HG02840 (cell line): ENCODE data around the gene CEP170B.

Experiments used
- ATAC-seq: cut with Tn5 transposase; IDR thresholded peaks from one replicate; pipeline ENCODE4 v1.9.1; 2021; ENCODE audit warnings: mild to moderate bottlenecking, moderate library complexity, moderate number of reproducible peaks; ENCODE audit not compliant: unreplicated experiment, low FRiP score

CEP170B gene

DNA sequence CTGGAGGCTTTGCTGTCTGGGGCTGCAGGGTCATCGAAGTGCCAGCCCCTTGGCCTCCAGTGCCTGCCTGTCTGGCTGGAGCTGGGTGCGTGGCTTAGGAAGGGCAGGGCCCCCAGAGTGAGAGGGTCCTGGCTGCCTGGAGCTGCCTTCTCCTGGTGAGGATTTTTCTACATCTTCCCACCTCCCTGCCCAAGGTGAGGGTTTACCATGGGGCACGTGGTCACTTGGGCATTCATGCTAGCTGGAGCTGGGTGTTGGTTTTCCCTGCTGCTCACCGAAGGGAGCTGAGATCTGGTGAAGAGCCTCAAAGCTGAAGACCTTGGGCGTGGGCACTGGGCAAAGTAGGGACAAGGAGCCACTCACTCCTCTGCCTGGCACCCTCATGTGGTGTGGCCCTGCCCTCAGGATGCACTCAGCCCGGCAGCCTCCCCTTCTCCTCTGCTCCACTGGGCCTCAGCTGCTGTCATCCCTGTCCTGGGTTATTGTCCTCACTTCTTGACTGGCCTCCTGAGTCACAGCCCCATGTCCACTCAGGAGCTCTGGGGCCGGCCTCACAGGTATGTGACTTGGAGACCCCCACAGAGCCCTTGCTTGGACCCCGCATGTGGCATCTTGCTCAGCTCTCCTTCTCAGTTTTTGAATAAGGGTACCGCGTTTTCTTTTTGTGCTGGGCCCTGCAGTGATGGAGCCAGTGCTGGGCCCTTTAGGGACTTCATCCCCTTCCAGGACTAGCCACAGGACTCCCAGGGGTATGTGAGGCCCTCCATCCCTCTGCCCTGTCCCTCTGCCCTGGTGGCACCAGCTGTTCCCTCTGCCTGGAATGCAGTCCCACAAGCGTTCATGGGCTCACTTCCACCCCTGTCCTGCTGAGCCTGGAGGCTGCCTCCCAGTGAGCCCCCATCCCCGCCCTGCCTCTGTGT is 1.6 kb downstream of the CEP170B start:
- no peak for ATAC-seq

DNA sequence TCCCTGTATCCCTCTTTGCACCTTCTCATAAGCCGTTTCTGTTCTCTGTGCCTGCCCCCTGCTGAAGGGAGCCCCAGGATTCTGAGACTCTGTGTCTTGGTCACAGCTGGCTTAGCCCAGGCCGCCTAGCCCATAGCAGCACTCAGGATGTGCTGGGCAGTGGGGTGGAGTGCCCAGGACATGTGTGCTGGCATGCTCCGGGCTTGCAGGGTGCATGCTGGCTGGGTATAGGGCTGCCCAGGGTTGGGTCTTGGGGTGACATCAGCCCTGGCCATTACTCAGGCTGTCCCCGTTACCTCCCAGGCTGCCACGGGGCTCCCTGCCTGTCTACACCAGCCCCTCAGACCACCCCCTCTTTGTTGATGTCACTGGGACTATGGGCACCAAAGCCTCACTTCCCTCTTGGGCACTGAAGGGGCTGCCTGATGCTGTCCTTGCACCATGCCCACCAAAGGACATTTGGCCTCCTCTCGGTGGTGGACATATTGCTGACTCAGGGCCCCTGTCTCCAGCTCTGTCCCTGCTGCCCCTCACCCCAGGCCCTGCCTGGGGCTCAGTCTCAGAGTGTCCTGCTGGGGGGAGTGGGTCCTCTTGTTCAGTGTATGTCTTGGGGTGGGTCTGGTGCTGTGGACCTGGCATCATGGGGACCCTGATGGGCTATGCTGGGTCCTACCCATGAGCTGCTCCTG is 2.4 kb downstream of the CEP170B start:
- ATAC-seq, result no peak

DNA sequence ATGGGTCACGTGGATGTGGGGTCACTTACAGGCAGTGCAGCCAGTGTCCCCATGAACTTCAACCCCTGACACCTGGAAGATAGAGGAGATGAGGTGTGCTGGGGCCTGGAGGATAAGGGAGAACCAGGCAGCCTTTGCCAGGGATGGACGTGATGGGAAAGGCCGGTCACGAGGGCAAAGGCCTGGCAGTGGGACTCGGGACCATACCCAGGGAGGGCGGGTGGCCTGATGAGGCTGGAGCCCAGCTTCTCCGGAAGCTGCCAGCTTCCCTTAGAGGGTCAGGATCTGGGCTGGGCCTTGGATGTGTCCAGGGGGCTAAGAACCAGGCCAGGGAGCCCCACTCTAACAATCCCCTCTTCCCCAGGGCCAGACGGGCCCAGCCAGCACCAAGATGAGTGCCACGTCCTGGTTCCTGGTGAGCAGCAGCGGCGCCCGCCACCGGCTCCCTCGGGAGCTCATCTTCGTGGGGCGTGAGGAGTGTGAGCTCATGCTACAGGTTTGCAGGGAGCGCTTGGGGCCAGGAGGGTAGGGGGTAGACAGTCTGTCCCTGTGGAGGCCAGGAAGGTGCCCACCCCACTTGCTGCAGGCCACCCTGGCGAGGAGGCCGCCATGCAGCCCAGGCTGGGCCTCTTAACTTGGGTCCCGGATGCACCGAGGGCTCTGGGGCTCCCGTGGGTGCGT is 3.1 kb downstream of the CEP170B start:
- no peak for ATAC-seq

DNA sequence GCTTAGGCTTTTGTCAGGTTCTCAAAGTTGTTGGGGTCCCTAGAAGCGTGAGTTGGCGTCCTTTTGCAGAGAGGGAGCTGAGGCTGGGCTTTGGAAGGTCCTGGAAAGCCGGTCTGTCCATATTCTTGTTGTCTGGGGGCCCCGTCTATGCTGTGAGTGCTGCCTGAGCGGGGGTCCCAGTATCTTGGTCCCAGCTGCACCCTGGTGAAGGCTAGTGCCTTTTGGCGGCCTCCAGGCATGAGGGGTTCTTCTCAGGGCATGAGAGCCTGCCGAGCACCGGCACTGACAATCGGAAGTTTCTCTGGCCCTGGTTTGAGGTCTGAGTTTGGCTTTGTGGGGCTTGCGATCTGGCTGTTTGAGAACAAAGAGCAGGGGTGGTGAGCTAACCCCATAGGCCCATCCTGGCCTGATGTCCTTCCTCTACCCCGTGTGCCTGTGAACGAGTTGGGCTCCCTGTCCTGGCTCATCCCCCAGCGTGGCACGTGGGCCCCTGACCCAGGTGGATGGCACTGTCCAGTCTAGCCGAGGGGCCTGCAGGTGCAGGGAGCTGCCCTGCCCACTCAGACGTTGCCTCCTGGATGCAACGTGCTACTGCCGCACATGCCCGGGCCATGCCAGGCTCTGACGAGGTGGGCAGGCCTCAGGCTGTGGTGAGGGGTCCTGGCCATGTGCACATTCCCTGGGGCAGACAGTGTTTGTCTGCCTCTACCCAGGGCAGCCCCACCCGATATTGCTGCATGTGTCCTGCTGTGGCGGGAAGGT is 3.9 kb downstream of the CEP170B start:
- ATAC-seq, result no peak

DNA sequence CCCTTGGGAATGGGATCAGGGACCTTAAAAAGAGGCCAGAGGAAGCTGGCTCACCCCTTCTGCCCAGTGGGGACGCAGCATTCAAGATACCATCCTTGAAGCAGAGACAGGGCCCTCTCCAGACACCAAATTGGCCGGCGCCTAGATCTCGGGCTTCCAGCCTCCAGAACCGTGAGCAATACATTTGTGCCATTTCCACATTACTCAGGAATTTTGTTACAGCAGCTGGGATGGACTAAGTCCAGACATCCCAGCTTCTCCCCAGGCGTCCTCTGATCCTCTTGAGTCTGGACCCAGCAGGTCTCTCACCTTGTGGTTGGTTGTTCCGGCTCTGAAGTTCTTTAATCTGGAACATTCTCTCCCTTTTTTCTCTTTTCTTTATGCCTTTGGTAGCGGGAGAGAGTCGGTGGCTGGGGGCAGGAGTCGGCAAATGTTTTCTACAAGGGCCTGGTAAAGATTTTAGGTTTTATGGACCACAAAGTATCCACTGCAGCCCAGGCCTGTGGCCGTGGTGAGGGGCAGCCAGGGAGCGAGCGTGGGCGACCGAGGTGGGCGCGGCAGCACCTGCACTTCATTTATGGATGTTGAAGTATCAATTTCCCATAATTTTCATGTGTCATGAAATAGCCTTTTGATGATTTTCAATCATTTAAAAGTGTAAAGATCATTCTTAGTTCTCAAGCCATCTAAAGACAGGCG is 4.8 kb downstream of the CEP170B start:
- ATAC-seq, result no peak

DNA sequence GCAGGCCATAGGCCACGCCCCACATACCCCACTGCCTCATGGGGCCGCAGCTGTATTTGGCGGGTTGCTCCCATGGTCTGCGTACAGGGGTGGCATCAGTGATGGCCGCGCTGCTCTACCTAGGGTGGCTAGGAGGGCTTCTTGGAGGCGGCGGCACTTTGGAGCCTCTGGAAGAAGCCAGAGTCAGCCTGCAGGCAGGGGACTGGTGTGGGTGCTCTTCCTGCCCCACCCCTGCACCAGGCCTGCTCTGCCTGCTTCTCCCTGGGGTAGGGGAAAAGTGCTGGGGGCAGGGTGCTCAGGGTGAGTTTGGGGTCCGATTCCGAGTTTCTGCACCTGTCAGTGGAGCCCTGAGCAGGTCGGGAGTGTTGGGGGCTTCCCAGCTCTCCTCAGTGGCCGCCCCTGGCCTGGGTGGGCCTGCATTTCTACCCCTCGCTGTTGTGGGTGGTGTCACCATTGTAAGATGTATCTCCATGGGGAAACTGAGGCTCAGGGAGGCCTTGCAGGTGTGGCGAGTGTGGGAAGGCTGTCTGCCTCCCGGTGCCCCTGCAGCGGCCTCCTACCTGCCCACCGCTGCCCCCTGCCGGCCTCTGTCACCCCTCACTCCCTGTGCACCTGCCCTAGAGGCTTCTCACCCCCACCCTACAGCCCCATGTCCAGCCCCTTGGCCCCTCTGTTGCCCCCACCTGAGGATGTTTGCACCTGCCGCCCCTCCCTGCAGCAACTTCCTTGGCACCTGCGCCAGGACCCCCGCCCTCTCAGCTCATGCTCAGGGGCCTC is 5.5 kb downstream of the CEP170B start:
- no peak for ATAC-seq

DNA sequence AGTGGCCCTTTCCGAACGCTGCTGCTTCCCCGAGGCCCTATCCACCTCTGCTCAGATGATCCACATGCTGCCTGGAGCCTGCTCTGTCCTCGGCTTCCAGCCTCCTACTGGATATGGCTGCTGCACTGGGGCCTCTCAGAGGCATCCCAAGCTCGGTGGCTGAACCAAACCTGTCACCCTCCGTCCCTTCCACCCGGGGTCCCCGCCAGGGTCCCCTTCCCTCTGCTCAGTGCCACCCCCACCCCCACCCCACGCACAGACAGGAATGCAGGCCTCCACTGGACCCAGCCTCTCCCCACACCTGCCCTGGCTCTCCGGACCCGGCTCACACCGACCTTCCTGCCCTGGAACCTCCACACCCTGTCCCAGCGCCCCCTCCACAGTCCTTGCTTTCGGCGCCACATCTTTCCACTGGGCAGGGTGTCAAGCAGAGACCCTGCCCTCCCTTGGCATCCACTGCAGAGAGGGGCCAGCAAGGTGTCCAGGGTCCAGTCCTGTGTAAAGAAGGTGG is 6.1 kb downstream of the CEP170B start:
- no peak for ATAC-seq

DNA sequence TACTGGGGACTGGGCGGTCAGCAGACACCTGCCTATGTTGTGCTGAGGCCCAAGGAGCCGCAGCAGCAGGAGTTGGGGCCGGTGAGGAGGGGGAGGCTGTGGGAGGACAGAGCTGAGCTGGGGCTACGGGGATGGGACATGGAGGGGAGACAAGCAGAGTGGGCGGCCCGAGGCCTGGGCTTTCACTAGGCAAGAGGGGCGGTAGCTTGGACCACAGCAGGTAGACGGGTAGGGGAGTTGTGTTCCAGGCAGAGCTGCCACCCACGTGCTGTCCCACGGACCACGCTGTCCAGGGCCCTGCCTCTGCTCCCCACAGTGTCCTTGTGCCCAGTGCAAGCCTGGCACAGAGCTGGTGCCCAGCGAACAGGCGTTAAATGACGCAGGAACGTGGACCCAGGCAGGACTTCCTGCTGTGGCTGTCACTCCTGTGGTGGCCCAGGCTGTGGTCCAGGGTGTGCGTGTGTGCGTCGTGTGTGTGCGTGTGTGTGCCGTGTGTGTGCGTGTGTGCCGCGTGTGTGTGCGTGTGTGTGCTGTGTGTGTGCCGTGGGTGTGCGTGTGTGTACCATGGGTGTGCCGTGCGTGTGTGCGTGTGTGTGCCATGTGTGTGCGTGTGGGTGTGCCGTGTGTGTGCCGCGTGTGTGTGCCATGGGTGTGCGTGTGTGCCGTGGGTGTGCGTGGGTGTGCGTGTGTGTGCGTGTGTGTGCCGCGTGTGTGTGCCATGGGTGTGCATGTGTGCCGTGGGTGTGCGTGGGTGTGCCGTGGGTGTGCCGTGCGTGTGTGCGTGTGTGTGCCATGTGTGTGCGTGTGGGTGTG is 6.8 kb downstream of the CEP170B start:
- no peak for ATAC-seq

DNA sequence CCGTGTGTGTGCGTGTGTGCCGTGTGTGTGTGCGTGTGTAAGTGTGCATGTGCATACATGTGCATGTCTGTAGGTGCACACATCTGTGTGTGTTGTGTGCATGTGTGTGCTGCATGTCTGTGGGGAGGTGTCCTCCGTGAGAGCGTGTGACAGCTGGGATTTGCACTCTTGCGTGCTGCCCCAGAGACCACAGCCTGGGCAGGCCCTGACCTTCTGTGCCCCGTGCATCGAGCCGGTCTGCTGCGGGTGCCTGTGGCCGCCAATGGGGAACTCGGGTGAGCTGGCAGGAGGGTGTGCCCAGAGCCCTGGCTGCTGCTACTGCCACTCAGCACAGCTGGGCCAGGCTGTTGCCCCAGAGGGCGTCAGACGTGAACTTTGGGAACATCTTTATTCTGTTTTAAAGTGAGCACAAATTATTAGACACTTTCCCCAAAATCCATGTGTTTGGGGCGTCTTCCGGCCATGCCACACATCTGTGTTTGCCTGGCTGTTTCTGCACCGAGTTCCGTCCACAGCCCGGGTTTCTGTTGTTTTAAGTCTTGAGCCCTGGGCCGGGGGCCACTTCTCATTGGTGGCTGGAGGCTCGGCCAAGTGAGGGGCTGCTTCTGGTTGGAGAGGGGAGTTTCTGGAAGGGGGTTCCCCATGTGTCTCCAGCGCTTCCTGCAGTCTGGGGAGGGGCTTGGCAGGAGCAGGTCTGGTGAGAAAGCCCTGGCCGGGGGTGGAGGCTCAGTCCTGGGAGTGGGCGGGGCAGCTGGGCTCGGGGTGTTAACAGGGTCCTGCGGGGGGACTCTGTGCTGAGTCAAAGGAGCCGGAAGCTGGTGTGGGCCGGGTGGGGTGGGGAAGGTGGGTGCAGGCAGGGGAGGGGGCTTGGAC is 7.6 kb downstream of the CEP170B start:
- ATAC-seq, result no peak

DNA sequence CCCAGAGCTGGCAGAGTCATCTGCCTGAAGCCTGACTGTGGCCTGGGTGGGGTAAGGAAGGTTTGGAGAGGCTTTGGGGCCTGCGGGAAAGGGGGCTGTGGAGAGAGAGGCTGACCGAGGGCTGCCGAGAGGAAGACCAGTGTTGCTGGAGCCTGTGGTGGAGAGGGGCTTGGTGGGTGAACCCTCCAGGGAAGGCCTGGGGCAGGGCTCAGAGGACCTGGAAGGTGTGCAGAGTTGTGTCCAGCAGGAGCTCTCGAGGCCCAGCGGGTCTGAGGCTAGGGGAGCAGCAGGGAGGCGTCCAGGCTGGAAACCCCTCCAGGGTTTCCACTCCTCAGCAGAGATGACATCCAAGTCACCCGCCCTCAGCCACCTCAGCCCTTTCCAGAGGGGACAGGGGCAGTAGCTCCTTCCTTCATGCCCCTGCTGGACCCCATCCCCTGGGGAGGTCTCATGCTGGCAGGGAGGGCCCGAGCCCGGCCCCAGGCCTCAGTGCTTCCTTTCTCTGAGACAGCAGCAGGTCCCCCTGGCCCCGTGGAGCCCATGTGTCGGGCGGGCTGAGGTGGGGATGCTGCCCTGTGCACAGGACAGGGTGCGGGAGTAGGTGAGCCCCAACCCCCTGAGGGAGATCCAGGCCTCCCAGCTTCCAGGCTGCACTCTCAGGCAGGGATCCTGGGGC is 8.4 kb downstream of the CEP170B start:
- ATAC-seq, result no peak

DNA sequence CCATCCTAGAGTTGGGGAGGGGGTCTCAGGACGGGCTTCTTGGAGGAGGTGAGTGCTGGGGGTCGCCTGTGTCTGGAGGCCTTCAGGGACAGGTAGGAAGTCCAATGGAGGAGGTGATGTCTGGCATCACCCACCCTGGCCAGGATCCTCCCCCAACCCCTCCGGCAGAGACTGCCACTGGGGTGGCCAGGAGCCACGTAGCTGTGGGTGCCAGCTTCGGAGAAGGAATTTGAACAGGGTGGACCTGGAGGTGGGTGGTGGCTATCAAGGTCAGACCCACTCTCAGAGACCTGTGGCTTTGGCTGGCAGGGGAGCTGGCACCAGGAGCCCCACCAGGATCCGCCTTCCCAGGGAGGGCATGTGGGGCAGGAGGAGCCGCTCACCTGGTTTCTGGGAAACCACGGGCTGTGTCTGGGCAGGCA is 9.1 kb downstream of the CEP170B start:
- ATAC-seq, result no peak

DNA sequence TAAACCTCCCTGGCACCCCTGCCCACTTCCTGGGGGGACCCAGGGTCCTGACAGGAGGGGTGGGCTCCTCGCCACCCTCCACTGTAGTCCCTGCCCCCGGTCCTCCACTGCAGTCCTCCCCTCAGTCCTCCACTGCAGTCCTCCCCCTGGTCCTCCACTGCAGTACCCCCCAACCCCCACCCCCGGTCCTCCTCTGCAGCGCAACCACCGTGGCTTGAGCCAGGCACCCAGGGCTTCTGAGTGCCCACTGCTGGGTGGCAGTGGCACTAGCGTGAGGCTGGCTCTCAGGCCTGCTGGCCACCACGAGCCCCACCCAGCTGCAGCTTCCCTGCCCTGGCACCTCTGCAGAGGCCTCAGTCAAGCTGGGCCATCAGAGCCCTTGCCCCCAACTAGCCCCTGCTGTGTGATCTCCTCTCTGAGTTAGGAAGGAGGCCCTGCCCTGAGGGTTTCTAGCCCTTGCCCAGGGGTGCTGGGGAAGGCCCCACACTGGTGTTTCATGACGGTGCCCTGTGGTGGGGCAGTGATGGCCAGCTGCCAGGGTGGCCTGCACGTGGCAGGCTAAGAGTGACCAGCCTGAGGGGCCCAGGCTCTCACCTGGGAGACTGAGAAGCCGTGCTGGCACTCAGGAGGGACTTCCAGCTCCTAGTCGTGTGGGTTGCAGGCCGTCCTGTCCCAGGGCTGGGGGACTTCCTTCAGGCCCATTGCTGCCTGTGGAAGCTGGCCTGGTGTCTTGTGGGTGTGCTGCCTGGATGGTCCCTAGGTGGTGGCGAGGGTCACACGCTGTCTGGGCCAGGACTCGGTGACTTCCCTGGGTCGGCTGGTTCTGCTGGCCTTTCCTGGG is 9.7 kb downstream of the CEP170B start:
- ATAC-seq, result no peak

DNA sequence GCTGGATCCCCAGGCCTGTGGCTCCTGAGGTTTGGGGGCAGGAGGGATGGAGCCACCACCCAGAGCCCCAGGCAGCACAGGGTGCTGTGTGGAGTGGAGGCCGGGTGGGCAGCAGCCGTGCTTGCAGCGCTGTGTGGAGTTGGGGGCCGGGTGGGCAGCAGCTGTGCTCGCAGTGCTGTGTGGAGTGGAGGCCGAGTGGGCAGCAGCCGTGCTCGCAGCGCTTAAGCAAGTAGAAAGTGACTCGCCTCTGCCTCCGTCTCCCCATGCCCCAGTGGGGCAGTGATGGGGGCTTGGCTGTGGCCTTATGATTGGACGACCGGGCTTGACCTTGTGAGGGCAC is 10.3 kb downstream of the CEP170B start:
- ATAC-seq, result no peak

DNA sequence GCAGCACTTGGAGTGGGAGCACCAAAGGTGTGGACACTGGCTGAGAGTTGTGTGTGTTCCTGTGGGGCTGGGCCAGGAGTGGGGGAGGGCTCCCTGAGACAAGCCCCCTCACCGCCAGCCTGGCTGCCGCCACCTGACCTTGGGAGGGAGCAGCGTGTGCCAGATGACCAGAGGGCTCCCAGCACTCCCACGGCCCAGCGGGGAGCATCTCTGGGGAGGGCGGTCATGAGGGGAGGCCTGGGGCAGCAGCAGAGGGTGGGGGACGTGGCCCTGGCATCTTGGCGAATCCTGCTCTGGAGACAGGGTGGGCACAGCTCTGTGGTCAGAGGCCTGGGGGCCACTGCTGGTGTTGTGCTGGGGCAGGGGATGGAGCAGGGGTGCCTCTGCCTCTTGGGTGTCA is 10.7 kb downstream of the CEP170B start:
- no peak for ATAC-seq

DNA sequence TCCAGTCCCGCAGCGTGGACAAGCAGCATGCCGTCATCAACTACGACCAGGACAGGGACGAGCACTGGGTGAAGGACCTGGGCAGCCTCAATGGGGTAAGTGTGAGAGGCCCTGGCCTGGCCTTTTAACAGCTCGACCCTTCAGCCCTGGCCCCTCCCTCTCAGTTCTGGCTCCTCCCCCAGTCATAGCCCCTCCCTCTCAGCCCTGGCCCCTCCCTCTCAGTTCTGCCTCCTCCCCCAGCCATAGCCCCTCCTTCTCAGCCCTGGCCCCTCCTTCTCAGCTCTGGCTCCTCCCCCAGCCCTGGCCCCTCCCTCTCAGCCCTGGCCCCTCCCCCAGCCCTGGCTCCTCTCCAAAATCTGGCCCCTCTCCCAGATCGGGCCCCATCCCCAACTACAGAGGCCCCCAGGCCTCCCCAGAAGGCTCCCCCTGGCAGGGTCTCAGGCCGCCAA is 11.2 kb downstream of the CEP170B start:
- no peak for ATAC-seq
